Left cardiac atrium (tissue), 4 donors: ENCODE measurements around the gene CMTM8. TPM values are rescaled to one million over a fixed set of nuclear protein-coding genes. Genes with fewer than 3 reads are reported as not detected.

ENCODE experiments used
- ATAC-seq, 2 donors: fragments of 200-7000 bp; cut with Tn5 transposase; one replicate each; pipeline ENCODE4 v1.9.1; 2020; ENCODE audit warnings: mild to moderate bottlenecking in 2 of 2, moderate library complexity in 2 of 2
- DNase-seq: peaks from one replicate; pipeline ENCODE4 v3.0.0-alpha.2; 2020
- intact Hi-C, 2 donors: fragments of 100-400 bp; cut with DNase I; formaldehyde crosslinking; loops; one replicate each; pipeline versions ENCODE4 v1.14.1 to v1.15.1; 2022 to 2023
- total RNA-seq, 2 donors: library from RNA; stranded (reverse); fragmentation: NEBNext Ultra II Directional; extraction: Animal tissue kit (Norgen Biotek cat#: 25700); gene quantifications; one replicate each; pipeline ENCODE4 v1.2.1, GENCODE V29; 2021
- donor health status: DM: no; HTN: yes; CAD: no.
- donor health status: DM: no; HTN: yes; CAD: no; lungs with severe emphysema.
- donor health status: DM: yes; HTN: yes; CAD: no.
- donor health status: Dilated cardiomyopathy.

Gene CMTM8
- total RNA-seq, 2 donors from 2014 or later: 5.7 to 6.3 TPM

GRCh38 chr3:32319607-32320006, 81.1 kb downstream of the CMTM8 start:
- intact Hi-C loops: no loop called here
- ATAC-seq: no peak
- no peak for DNase-seq

- DNase-seq: no peak
- intact Hi-C loops: no loop called here
- no peak for ATAC-seq
Measured at GRCh38 chr3:32320080-32320479, 81.6 kb downstream of the CMTM8 start.

GRCh38 chr3:32321095-32321790, 82.8 kb downstream of the CMTM8 start:
- intact Hi-C loops: no loop called here
- DNase-seq: no peak
- peak; percentile 11 to 47 for ATAC-seq

- no peak for ATAC-seq
- intact Hi-C loops: no loop called here
- DNase-seq: no peak
Measured at GRCh38 chr3:32322311-32322710, 83.8 kb downstream of the CMTM8 start.

GRCh38 chr3:32323604-32324003, 85.1 kb downstream of the CMTM8 start:
- no peak for ATAC-seq
- no peak for DNase-seq
- intact Hi-C loops: no loop called here

- DNase-seq (no peak), ATAC-seq (no peak)
- intact Hi-C loops: no loop called here
Measured at GRCh38 chr3:32325201-32325600, 86.7 kb downstream of the CMTM8 start.

- DNase-seq: no peak
- ATAC-seq: peak in 1 of 2 donors; percentile 35
- intact Hi-C loops: no loop called here
Measured at GRCh38 chr3:32325927-32326326, 87.4 kb downstream of the CMTM8 start.

GRCh38 chr3:32326795-32327194, 88.3 kb downstream of the CMTM8 start:
- no peak for ATAC-seq
- no peak for DNase-seq
- intact Hi-C loops: no loop called here

GRCh38 chr3:32334675-32335074, 96.2 kb downstream of the CMTM8 start:
- intact Hi-C loops: loop anchor here in 1 of 2 donors (10.0 kb wide), 1 partner anchor 160 kb away; no protein-coding TSS in a partner anchor
- DNase-seq (no peak), ATAC-seq (no peak)

- no peak for ATAC-seq
- DNase-seq: no peak
- intact Hi-C loops: loop anchor here in 1 of 2 donors (10.0 kb wide), 1 partner anchor 161 kb away; no protein-coding TSS in a partner anchor
Measured at GRCh38 chr3:32335365-32336112, 97.1 kb downstream of the CMTM8 start.

- DNase-seq (no peak), ATAC-seq (no peak)
- intact Hi-C loops: loop anchor here in 1 of 2 donors (10.0 kb wide), 1 partner anchor 161 kb away; no protein-coding TSS in a partner anchor
Measured at GRCh38 chr3:32336113-32336498, 97.6 kb downstream of the CMTM8 start.

GRCh38 chr3:32337505-32337904, 99.0 kb downstream of the CMTM8 start:
- intact Hi-C loops: loop anchor here in 1 of 2 donors (10.0 kb wide), 1 partner anchor 163 kb away; no protein-coding TSS in a partner anchor
- ATAC-seq (no peak), DNase-seq (no peak)

- ATAC-seq: peak; percentile 86 to 87
Measured at GRCh38 chr3:32340039-32340438, 101.6 kb downstream of the CMTM8 start.

GRCh38 chr3:32340611-32341365, 102.3 kb downstream of the CMTM8 start:
- DNase-seq: no peak
- ATAC-seq: no peak
- intact Hi-C loops: loop anchor here in 1 of 2 donors (2.0 kb wide), 2 partner anchors 44 to 164 kb away; no protein-coding TSS in a partner anchor

More at GRCh38 chr3:32340039-32340438, 101.6 kb downstream of the CMTM8 start:
- intact Hi-C loops: loop anchor here in 1 of 2 donors (2.0 kb wide), 2 partner anchors 43 to 163 kb away; no protein-coding TSS in a partner anchor
- no peak for DNase-seq

GRCh38 chr3:32347343-32348125, 109.1 kb downstream of the CMTM8 start:
- peak; percentile 62 to 83 for ATAC-seq
- intact Hi-C loops: no loop called here
- DNase-seq: peak; percentile 45

GRCh38 chr3:32349184-32349583, 110.7 kb downstream of the CMTM8 start:
- no peak for ATAC-seq
- DNase-seq: no peak
- intact Hi-C loops: no loop called here

- DNase-seq (no peak), ATAC-seq (no peak)
- intact Hi-C loops: no loop called here
Measured at GRCh38 chr3:32352563-32352962, 114.1 kb downstream of the CMTM8 start.

- DNase-seq (no peak), ATAC-seq (no peak)
- intact Hi-C loops: no loop called here
Measured at GRCh38 chr3:32353351-32353750, 114.9 kb downstream of the CMTM8 start.

GRCh38 chr3:32354362-32354778, 115.9 kb downstream of the CMTM8 start:
- intact Hi-C loops: no loop called here
- ATAC-seq (no peak), DNase-seq (no peak)
